ENCODE results near the gene XPNPEP1.

XPNPEP1 gene

GRCh38 chr10:109846832-109847231 is 76.5 kb downstream of the XPNPEP1 start:
- Histone ChIP-seq H4K12ac (ENCODE audit: low read depth, low read length) (no peak overlapping the region), H3K4me3 (ENCODE audit: low read depth, low read length) (no peak overlapping the region), H2AFZ (ENCODE audit: insufficient read depth, low read length, poor library complexity) (no peak overlapping the region), H2BK12ac (ENCODE audit: low read length) (no peak overlapping the region), H3K27ac (ENCODE audit: low read depth, low read length) (no peak overlapping the region), H3K27me3 (ENCODE audit: insufficient read depth, low read length) (no peaks in the 10 kb centered on the region), H2BK120ac (ENCODE audit: insufficient read depth, low read length, poor library complexity) (no peak overlapping the region), H3K18ac (ENCODE audit: low read length) (no peak overlapping the region), H3K79me1 (ENCODE audit: low read length) (no peaks in the 10 kb centered on the region), H3K4me1 (ENCODE audit: control insufficient read depth in 1 of 2, insufficient read depth in 2 of 2, low read length in 2 of 2) (no peaks in the 10 kb centered on the region), H3K23ac (ENCODE audit: low read length) (no peak overlapping the region), H2AK5ac (ENCODE audit: low read length) (no peak overlapping the region), H3K9ac (ENCODE audit: low read length) (no peak overlapping the region), H3K4ac (ENCODE audit: low read depth, low read length) (no peak overlapping the region), H3K4me2 (ENCODE audit: low read length) (no peak overlapping the region), H3K36me3 (ENCODE audit: control insufficient read depth in 1 of 2, insufficient read depth in 2 of 2, low read length in 2 of 2) (no peaks in the 10 kb centered on the region), H4K91ac (ENCODE audit: low read depth, low read length) (no peak overlapping the region), H2BK5ac (ENCODE audit: low read depth, low read length, poor library complexity) (no peak overlapping the region), H4K8ac (ENCODE audit: low read depth, low read length) (no peak overlapping the region), H3K14ac (ENCODE audit: low read length) (no peak overlapping the region), H3K9me3 (ENCODE audit: insufficient read depth, low read depth, low read length) (no peaks in the 10 kb centered on the region), H3K79me2 (ENCODE audit: control insufficient read depth, insufficient read depth, low read length, poor library complexity) (no peaks in the 10 kb centered on the region)
- DNase-seq: no peak
- WGBS (ENCODE audit: extremely low coverage, insufficient coverage, insufficient read length): no CpG with 5 or more reads among the region's 3 CpGs

GRCh38 chr10:109845308-109845707 is 78.0 kb downstream of the XPNPEP1 start:
- Histone ChIP-seq H3K9me3 (ENCODE audit: insufficient read depth, low read depth, low read length) (no peaks in the 10 kb centered on the region), H3K27ac (ENCODE audit: low read depth, low read length) (no peak overlapping the region), H3K4me2 (ENCODE audit: low read length) (no peak overlapping the region), H2AFZ (ENCODE audit: insufficient read depth, low read length, poor library complexity) (no peak overlapping the region), H4K91ac (ENCODE audit: low read depth, low read length) (no peak overlapping the region), H3K18ac (ENCODE audit: low read length) (no peak overlapping the region), H4K12ac (ENCODE audit: low read depth, low read length) (no peak overlapping the region), H3K4ac (ENCODE audit: low read depth, low read length) (no peak overlapping the region), H3K4me3 (ENCODE audit: low read depth, low read length) (no peak overlapping the region), H3K79me2 (ENCODE audit: control insufficient read depth, insufficient read depth, low read length, poor library complexity) (no peaks in the 10 kb centered on the region), H4K8ac (ENCODE audit: low read depth, low read length) (no peak overlapping the region), H3K4me1 (ENCODE audit: control insufficient read depth in 1 of 2, insufficient read depth in 2 of 2, low read length in 2 of 2) (no peaks in the 10 kb centered on the region), H2AK5ac (ENCODE audit: low read length) (no peak overlapping the region), H3K27me3 (ENCODE audit: insufficient read depth, low read length) (no peaks in the 10 kb centered on the region), H3K9ac (ENCODE audit: low read length) (no peak overlapping the region), H3K36me3 (ENCODE audit: control insufficient read depth in 1 of 2, insufficient read depth in 2 of 2, low read length in 2 of 2) (no peaks in the 10 kb centered on the region), H3K23ac (ENCODE audit: low read length) (no peak overlapping the region), H3K14ac (ENCODE audit: low read length) (no peak overlapping the region), H3K79me1 (ENCODE audit: low read length) (no peaks in the 10 kb centered on the region), H2BK5ac (ENCODE audit: low read depth, low read length, poor library complexity) (no peak overlapping the region), H2BK12ac (ENCODE audit: low read length) (no peak overlapping the region), H2BK120ac (ENCODE audit: insufficient read depth, low read length, poor library complexity) (no peak overlapping the region)
- no peak for DNase-seq
- WGBS (ENCODE audit: extremely low coverage, insufficient coverage, insufficient read length): no CpG with 5 or more reads among the region's 5 CpGs

GRCh38 chr10:109838592-109839244 is 84.6 kb downstream of the XPNPEP1 start:
- DNase-seq: no peak
- Histone ChIP-seq H2AFZ (ENCODE audit: insufficient read depth, low read length, poor library complexity) (no peak overlapping the region), H3K27me3 (ENCODE audit: insufficient read depth, low read length) (no peaks in the 10 kb centered on the region), H3K14ac (ENCODE audit: low read length) (no peak overlapping the region), H3K4me3 (ENCODE audit: low read depth, low read length) (no peak overlapping the region), H3K79me1 (ENCODE audit: low read length) (no peaks in the 10 kb centered on the region), H4K91ac (ENCODE audit: low read depth, low read length) (no peak overlapping the region), H3K18ac (ENCODE audit: low read length) (no peak overlapping the region), H2BK5ac (ENCODE audit: low read depth, low read length, poor library complexity) (no peak overlapping the region), H3K79me2 (ENCODE audit: control insufficient read depth, insufficient read depth, low read length, poor library complexity) (no peaks in the 10 kb centered on the region), H3K9me3 (ENCODE audit: insufficient read depth, low read depth, low read length) (peaks cover 2% of the 10 kb centered on the region), H4K8ac (ENCODE audit: low read depth, low read length) (no peak overlapping the region), H3K4me1 (ENCODE audit: control insufficient read depth in 1 of 2, insufficient read depth in 2 of 2, low read length in 2 of 2) (peaks cover 0 to 2% of the 10 kb centered on the region in 2 experiments), H2BK12ac (ENCODE audit: low read length) (no peak overlapping the region), H2BK120ac (ENCODE audit: insufficient read depth, low read length, poor library complexity) (no peak overlapping the region), H3K4me2 (ENCODE audit: low read length) (no peak overlapping the region), H3K27ac (ENCODE audit: low read depth, low read length) (no peak overlapping the region), H3K36me3 (ENCODE audit: control insufficient read depth in 1 of 2, insufficient read depth in 2 of 2, low read length in 2 of 2) (no peaks in the 10 kb centered on the region), H2AK5ac (ENCODE audit: low read length) (no peak overlapping the region), H3K4ac (ENCODE audit: low read depth, low read length) (no peak overlapping the region), H3K23ac (ENCODE audit: low read length) (peak overlapping the region; percentile 25), H4K12ac (ENCODE audit: low read depth, low read length) (no peak overlapping the region), H3K9ac (ENCODE audit: low read length) (no peak overlapping the region)
- WGBS (ENCODE audit: extremely low coverage, insufficient coverage, insufficient read length): no CpG with 5 or more reads among the region's 7 CpGs

GRCh38 chr10:109837384-109837783 is 85.9 kb downstream of the XPNPEP1 start:
- H3K14ac ChIP-seq (ENCODE audit: low read length): no peak overlapping the region
- H3K4me2 ChIP-seq (ENCODE audit: low read length): no peak overlapping the region
- no peak overlapping the region for H3K23ac ChIP-seq (ENCODE audit: low read length)
- no peak overlapping the region for H4K91ac ChIP-seq (ENCODE audit: low read depth, low read length)
- H3K9ac ChIP-seq (ENCODE audit: low read length): no peak overlapping the region
- H3K79me1 ChIP-seq (ENCODE audit: low read length): no peaks in the 10 kb centered on the region
- H2BK120ac ChIP-seq (ENCODE audit: insufficient read depth, low read length, poor library complexity): no peak overlapping the region
- H3K4ac ChIP-seq (ENCODE audit: low read depth, low read length): no peak overlapping the region
- no peak overlapping the region for H3K27ac ChIP-seq (ENCODE audit: low read depth, low read length)
- WGBS (ENCODE audit: extremely low coverage, insufficient coverage, insufficient read length): no CpG with 5 or more reads among the region's 4 CpGs
- no peaks in the 10 kb centered on the region for H3K36me3 ChIP-seq (ENCODE audit: control insufficient read depth in 1 of 2, insufficient read depth in 2 of 2, low read length in 2 of 2)
- no peak overlapping the region for H4K8ac ChIP-seq (ENCODE audit: low read depth, low read length)
- H3K18ac ChIP-seq (ENCODE audit: low read length): no peak overlapping the region
- H2AK5ac ChIP-seq (ENCODE audit: low read length): no peak overlapping the region
- DNase-seq: no peak
- peaks cover 2% of the 10 kb centered on the region for H3K9me3 ChIP-seq (ENCODE audit: insufficient read depth, low read depth, low read length)
- H3K79me2 ChIP-seq (ENCODE audit: control insufficient read depth, insufficient read depth, low read length, poor library complexity): no peaks in the 10 kb centered on the region
- no peak overlapping the region for H3K4me3 ChIP-seq (ENCODE audit: low read depth, low read length)
- no peak overlapping the region for H2BK12ac ChIP-seq (ENCODE audit: low read length)
- no peak overlapping the region for H4K12ac ChIP-seq (ENCODE audit: low read depth, low read length)
- H3K4me1 ChIP-seq (ENCODE audit: control insufficient read depth in 1 of 2, insufficient read depth in 2 of 2, low read length in 2 of 2): peaks cover 0 to 2% of the 10 kb centered on the region in 2 experiments
- H2AFZ ChIP-seq (ENCODE audit: insufficient read depth, low read length, poor library complexity): no peak overlapping the region
- no peaks in the 10 kb centered on the region for H3K27me3 ChIP-seq (ENCODE audit: insufficient read depth, low read length)
- H2BK5ac ChIP-seq (ENCODE audit: low read depth, low read length, poor library complexity): no peak overlapping the region

All from trophoblast cell (in vitro differentiated cells and primary cell).